ENCODE results near the gene CFAP46.

The CFAP46 gene

GRCh38 chr10:132764108-132764507 is 178.3 kb downstream of the CFAP46 start:
- no peak for DNase-seq

- DNase-seq: no peak
Observed at GRCh38 chr10:132763545-132763944, 178.8 kb downstream of the CFAP46 start.

- no peak for DNase-seq
Observed at GRCh38 chr10:132762267-132762666, 180.1 kb downstream of the CFAP46 start.

GRCh38 chr10:132761395-132762060 is 180.8 kb downstream of the CFAP46 start:
- no peak for DNase-seq

GRCh38 chr10:132758865-132759264 is 183.5 kb downstream of the CFAP46 start:
- no peak for DNase-seq

All from CD4-positive, alpha-beta T cell treated with Interferon alpha-2 for 1 hour (primary cell).